HG03575 (cell line): ENCODE data around the gene CCL1.
"Not testable (repeated sequence)": the region's sequence is repeated elsewhere in the genome, so short reads cannot be mapped to it uniquely, and the experiment has no call there.

Source experiments
- ATAC-seq: cut with Tn5 transposase; IDR thresholded peaks from one replicate; pipeline ENCODE4 v1.9.1; 2021; ENCODE audit not compliant: unreplicated experiment, insufficient number of reproducible peaks, low FRiP score; ENCODE audit errors: extremely low read depth

CCL1 gene

GRCh38 chr17:34366010-34366409 lies 3.0 kb upstream of the CCL1 start:
- ATAC-seq, result no peak

GRCh38 chr17:34365340-34365739 lies 2.3 kb upstream of the CCL1 start:
- ATAC-seq, result no peak

- ATAC-seq, result no peak
Measured at GRCh38 chr17:34364751-34365150, 1.7 kb upstream of the CCL1 start.

GRCh38 chr17:34361478-34362061 lies 1.5 kb downstream of the CCL1 start:
- ATAC-seq, result no peak

GRCh38 chr17:34360601-34361270 lies 2.3 kb downstream of the CCL1 start:
- ATAC-seq, result no peak

GRCh38 chr17:34358631-34359030 lies 4.4 kb downstream of the CCL1 start:
- ATAC-seq, result no peak

GRCh38 chr17:34357398-34357797 lies 5.6 kb downstream of the CCL1 start:
- ATAC-seq, result no peak

- ATAC-seq, result no peak
Measured at GRCh38 chr17:34356194-34356593, 6.8 kb downstream of the CCL1 start, which contains the start of gene CCL13. TSS of gene CCL13 (plus strand) at chr17:34356480. CDS start at chr17:34356527, 47 bp downstream.

GRCh38 chr17:34354637-34355036 lies 8.4 kb downstream of the CCL1 start:
- no peak for ATAC-seq

- no peak for ATAC-seq
Measured at GRCh38 chr17:34352191-34352590, 10.8 kb downstream of the CCL1 start.

GRCh38 chr17:34351096-34351495 lies 11.9 kb downstream of the CCL1 start:
- ATAC-seq, result no peak

- no peak for ATAC-seq
Measured at GRCh38 chr17:34349751-34350150, 13.3 kb downstream of the CCL1 start.

- no peak for ATAC-seq
Measured at GRCh38 chr17:34347063-34347462, 16.0 kb downstream of the CCL1 start.

GRCh38 chr17:34341916-34342315 lies 21.1 kb downstream of the CCL1 start:
- ATAC-seq, result no peak

GRCh38 chr17:34339138-34339770 lies 23.8 kb downstream of the CCL1 start:
- no peak for ATAC-seq

- no peak for ATAC-seq
Measured at GRCh38 chr17:34337701-34338100, 25.3 kb downstream of the CCL1 start.

GRCh38 chr17:34327580-34327979 lies 35.5 kb downstream of the CCL1 start:
- ATAC-seq, result not testable (repeated sequence)

GRCh38 chr17:34321964-34322363 lies 41.1 kb downstream of the CCL1 start:
- no peak for ATAC-seq

GRCh38 chr17:34319039-34319483 lies 44.0 kb downstream of the CCL1 start, which contains the start of gene CCL8:
TSS of gene CCL8 (plus strand) at chr17:34319435. CDS start at chr17:34319502, 67 bp downstream.
- no peak for ATAC-seq

GRCh38 chr17:34318474-34318873 lies 44.6 kb downstream of the CCL1 start:
- no peak for ATAC-seq
